Measurements from ENCODE around the gene ATXN10. TPM values are rescaled to one million over a fixed set of nuclear protein-coding genes. Genes with fewer than 3 reads are reported as not detected.
A peak's percentile ranks its signal among the peaks of the same experiment; 100 is the strongest.
"Not testable (repeated sequence)": the region's sequence is repeated elsewhere in the genome, so short reads cannot be mapped to it uniquely, and the experiment has no call there.

Gene ATXN10, protein sequence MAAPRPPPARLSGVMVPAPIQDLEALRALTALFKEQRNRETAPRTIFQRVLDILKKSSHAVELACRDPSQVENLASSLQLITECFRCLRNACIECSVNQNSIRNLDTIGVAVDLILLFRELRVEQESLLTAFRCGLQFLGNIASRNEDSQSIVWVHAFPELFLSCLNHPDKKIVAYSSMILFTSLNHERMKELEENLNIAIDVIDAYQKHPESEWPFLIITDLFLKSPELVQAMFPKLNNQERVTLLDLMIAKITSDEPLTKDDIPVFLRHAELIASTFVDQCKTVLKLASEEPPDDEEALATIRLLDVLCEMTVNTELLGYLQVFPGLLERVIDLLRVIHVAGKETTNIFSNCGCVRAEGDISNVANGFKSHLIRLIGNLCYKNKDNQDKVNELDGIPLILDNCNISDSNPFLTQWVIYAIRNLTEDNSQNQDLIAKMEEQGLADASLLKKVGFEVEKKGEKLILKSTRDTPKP
- 102 TPM for total RNA-seq

DNA sequence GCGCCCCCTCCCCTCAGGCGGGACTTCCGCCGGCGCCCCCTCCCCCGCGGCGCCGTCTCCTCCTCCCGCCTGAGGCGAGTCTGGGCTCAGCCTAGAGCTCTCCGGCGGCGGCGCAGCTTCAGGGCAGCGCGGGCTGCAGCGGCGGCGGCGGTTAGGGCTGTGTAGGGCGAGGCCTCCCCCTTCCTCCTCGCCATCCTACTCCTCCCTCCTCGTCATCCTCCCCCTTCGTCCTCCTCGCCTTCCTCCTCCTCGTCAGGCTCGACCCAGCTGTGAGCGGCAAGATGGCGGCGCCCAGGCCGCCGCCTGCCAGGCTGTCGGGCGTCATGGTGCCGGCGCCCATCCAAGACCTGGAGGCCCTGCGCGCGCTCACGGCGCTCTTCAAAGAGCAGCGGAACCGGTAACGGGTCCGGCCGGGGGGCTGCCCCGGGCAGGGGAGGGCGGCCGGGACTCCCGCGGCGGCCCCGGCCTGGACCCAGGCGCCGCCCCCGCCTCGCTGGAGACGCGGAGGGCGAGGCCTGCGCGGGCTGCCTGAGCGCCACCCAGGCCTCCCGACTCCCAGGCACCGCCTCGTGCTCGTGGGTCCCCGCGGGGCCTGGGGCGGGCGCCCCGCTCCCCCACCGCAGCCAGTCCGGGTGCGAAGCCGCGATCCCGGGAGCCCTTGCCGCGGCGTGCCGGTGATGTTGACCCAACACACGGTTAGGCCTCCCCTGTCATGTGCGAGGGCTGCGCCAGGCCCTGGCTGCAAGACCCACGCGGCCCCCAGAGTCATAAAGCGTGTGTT is at the start of gene ATXN10:
Gene ATXN10, plus strand, starts transcription at position 52 of the 781 bp plus-strand sequence. Its CDS starts 230 bp downstream, at position 282.
- DNase-seq, result peak; percentile 77

DNA sequence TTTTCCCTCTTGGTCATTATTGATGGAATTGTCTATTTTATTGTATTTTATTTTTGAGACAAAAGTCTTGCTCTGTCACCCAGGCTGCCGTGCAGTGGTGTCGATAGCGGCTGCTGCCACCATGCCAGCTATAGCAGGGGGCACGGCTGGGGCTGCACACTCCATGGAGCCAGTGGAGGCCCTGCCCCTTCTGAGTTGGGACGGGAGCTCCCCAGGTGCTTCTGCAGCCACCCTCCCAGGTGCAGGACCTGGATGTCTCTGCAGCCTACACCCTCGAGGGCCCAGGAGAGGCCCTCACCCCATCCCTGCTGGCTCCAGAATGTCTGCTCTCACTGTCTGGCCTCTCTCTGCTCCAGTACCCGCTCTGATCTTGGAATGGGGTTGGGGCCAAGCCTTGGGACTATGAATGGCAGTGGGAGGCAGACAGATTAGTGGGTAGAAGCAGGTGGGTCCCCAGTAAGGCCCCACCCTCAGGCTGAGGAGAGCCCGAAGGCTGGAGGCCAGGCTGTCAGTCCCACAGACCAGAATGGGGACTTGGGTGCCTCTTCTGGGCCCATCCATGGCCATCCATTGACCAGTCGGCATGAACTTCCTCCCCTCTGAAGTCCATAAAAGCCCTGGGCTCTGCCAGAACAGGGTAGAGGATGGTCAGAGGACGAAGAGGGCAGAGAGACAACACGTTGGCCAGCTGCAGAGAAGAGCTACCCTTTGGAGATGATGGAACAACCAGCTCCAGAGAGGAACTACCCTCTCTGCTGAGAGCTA is 49.6 kb upstream of the ATXN10 start:
- DNase-seq, result no peak

DNA sequence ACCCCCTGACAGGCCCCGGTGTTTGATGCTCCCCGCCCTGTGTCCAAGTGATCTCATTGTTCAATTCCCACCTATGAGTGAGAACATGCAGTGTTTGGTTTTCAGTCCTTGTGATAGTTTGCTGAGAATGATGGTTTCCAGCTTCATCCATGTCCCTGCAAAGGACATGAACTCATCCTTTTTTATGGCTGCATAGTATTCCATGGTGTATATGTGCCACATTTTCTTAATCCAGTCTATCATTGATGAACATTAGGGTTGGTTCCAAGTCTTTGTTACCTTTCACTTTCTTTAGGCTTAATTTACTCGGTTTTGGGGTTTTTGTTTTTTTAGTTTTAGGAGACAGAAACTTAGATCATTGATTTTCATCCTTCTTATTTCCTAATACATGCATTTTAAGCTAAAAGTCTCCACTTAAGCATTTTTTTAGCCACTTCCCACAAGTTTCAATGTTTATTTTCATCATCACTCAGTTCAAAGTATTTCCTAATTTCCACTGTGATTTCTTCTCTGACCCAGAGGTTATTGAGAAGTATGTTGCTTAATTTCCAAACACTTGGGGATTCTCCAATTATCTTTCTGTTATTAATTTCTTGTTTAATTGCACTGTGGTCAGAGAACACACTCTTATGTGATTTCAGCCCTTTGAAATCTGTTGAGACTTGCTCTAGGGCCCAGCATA is 48.0 kb upstream of the ATXN10 start:
- DNase-seq, result not testable (repeated sequence)

DNA sequence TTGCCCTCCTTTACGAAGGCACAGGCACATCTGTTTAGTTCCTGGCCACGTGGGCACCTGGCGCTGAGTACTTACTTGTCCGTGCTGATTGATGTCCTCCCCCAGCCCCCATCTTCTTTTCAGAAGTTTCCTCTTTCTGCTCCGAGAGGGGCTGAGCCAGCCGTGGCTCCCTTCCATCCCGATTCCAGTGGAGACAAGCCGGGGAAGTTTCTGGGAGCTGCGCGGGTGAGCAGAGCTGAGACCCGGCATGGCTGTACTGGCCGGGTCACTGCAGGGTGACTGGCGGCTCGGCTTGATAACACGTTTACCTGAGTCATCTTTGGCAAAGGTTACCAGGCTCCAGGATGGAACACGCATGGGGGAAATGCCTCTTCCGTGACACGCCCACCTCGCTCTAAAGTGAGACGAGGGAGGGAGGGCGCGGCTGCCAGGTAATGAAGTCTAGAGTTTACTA is 45.4 kb upstream of the ATXN10 start:
- DNase-seq, result no peak

DNA sequence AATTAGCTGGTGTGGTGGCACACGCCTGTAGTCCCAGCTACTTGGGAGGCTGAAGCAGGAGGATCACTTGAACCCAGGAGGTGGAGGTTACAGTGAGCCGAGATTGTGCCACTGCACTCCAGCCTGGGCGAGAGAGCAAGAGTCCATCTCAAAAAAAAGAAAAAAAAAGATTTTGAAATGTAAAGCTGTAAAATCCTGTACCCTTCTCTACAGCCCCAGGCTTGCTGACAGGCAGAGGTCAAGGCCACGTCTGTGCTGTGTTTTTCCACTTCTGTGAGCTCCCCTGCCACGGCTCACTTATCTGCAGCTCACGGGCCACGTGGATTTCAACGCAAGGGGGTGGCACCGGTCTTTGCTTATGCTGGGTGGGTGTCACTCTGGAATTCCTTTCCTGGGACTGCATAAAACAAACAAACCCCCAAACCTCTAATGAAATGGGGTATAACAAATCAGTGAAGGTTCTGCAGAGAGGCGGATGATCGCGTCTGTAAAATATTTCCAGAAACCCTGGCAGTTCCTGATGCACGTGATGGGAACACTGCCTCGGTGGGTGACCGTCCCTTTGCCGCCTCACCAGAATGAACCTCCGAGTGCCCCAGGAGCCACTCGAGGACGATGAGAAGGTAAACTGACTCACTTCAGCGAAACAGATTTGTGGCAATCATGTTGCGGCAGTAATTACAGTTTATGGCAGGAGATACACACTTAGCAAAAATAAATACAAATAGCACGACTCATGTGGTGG is 44.0 kb upstream of the ATXN10 start:
- DNase-seq, result no peak

DNA sequence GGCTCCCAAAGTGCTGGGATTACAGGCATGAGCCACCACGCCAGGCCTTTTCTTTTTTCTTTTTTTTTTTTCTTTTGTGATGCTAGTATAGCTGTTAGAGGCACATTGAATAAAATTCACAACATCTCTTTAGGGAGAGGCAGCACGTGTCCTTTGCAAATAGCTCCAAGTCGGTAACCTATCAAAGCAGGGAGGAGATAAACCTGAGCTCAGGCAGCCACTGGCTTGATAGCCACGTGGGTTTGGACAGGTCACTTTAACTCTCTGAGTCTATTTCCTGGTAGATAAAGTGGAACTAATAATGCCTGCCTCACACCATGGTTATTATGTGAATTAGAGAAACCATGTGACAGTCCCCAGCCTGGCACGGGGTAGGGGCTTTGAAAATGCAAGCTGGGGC is 43.1 kb upstream of the ATXN10 start:
- no peak for DNase-seq

DNA sequence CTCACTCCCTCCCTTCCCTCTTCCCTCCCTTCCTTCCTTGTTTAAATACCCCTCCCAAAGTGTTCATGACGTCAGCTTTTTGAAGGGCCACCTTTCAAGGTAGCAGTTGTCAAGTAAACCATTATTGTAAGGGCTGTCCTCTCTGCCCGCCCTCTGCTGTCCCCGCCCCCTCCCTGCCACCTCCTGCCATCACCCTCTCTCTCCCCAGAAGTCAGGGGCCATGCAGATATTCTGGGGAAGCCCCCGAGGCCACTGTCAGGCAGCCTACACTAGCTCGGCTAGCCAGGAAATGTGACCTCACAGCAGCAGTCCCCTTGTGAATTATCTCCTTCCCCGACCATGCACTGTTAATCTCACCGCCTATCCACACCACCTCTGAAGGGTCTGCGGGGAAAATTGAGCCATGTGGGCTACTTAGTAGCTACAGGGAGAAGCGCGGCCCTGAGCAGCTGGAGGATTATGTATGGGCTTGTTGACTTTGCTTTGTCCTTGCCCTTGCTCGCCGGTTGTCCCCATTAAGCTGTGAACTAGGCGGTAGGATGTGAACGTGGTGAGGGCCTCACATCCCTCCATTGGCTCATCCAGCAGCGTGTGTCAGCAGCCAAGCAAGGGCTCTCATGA is 42.1 kb upstream of the ATXN10 start:
- no peak for DNase-seq

DNA sequence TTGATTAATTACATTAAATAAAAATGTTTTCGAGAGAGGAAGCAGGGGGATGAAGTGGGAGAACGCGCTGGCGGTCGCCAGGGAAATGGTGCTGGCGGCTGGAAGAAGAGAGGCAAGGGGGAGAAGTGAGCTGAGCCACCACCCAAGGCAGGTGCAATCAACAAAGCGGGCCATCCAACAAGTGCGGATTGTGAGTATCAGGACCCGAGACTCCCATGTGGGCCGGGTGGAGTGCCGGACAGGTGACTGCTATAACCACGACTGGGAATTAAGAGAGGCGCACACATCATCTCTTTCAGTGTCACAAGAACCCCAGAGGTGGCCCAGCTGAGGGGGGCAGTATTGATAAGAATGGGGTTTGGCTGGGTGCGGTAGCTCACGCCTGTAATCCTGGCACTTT is 41.2 kb upstream of the ATXN10 start:
- no peak for DNase-seq

DNA sequence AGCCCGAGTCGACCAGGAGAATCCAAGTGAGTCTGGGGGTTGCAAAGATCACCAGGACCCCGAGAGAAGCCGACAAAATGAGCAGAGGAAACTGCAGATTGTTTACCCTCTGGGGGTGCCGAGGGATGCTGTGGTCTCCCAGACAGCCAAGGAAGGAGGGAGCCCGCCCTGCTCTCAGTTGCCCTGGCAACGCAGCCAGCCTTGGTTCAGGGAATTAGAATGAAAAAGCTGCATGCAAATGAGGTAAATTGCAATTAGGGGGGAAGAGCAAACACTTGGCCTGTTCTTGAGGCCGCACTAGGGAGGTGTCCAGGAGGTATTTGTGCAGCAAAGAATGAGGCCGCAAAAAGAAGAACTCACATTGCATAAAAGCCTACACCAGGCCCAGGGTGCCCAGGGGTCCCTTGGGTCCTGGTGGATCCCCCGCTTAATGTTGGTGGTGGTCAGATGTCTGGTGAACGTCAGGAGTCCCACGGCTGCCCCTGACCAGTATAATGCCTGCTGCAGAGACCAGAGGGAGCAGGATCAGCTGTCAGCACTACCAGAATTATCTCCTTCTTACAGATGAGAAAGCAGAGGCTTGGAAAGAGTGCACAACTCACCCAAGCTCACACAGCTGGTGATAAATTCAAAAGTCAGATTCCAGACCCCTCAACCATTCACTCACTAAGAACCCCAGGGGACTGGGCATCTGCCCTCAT is 40.3 kb upstream of the ATXN10 start:
- DNase-seq, result no peak

DNA sequence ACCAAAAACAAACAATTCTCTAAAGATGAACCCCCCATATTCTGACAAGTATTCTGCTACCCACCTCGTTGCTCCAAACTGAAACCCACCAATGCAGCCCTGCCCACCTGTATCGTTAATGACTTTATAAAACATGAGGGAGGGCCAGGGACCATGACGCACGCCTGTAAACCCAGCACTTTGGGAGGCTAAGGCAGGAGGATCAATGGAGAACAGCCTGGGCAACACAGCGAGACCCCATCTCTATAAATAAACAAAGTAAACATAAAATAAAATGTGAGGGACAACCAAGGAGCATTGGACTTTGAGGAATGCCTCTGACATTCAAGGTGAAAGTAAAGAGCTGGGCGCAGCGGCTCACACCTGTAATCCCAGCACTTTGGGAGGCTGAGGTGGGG is 39.8 kb upstream of the ATXN10 start:
- no peak for DNase-seq

DNA sequence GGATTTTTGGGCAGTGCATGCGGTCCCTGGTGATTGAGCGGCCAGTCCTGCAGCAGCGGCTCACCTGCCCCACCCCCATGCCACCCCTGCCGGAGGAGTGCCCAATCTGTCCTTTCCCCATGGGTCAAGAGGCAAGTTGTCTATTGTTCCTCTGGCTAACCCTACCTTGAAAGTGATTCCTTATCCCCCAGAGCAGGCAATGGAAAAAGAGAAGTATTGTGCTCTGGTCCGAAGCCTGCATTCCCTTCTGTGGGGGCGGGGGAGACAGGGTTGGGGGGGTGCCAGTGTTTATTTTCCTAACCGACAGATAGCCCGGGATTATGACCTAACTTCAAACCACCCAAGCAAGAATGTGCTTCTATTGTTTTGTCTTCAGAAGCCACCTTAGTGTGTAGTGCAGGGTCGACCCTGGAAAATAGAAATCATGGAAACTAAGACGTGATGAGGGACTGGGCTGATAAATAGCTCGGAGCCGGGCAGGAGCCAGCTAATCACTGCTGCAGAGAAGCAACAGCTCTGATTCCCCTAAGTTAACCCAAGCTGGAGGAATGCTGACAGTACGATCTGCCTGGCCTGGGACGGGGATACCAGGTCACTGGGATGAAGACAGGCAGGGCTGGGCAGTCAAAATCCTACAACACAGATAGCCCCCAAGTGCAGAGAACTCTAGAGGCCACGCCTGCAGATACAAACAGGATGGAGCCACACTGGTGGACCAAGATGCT is 38.7 kb upstream of the ATXN10 start:
- no peak for DNase-seq

DNA sequence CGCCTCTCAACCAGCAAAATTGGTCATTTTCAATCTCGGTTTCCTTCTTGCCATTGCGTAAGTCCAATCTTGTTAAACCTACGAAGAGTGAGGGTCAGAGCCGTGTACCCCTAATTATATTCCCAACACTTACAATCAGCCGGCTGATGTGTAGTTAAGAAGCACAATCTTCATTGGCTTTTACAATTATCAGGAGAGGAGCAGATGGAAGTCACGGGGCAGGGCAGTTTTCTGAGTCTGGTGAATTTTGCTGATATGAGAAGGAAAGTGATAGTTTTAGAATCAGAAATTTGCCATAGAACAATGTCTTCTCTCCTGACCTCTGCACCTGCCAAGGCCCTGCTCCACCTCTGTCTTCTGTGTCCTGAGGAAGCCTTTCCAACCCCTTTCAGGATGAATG is 35.0 kb upstream of the ATXN10 start:
- DNase-seq, result no peak

DNA sequence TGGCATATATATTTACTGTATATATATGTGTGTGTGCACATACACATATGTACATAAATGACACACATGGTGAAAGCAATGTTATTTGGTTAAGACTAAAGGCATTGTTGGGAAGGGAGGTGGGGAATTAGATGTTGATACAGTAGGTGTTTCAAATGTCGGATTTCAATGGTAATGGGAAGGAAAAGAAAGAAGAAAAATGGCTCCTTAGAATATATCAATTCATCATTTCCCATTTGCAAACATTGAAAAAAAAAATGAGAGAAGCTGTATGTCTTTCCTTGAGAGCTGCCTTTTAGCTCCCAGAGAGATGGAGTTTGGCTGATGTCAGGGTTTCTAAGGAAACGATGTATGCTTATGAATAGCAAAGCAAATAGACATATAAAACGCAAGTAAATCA is 33.4 kb upstream of the ATXN10 start:
- DNase-seq, result no peak

DNA sequence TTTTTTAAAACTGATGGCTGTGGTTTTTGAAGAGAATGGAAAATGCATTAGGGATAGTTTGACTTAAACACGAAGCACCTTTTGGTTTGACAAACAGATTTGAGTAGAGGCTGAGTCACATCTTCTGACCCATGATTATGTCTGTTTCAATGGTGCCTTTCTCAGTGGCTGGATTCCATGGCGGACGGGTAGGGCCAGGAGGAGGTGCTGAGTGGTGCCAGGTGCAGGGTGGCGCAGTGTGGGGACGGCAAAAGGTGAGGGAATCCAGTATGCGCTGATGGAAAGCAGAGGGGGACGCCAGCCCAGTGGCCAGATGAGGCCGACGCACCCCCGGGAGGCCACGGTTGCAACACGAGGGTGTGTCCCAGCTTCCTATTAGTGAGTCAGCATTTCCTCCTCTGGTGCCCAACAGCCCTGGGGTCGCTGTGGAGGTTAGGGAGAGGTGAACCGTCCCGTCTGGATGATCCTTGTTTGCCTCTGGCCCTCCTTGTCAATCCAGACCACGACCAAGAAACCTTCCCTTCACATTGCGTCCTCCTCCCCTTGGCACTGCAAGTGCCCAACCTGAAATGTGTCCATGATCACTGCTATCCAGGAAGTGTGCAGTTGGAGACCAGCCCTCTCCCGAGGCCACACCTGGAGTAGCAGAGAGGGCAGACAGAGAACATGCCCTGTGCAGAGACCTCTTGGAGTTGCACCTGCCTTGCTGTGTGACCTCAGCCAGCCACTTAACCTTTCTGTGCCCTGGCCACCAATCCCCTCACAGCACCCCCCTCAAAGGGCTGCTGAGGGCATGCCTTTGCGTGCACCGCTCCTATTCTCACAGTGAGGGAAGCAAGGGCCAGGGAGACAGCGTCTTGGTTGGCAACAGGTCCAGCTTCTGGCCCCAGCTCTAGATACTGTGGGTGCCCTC is 32.5 kb upstream of the ATXN10 start:
- no peak for DNase-seq

DNA sequence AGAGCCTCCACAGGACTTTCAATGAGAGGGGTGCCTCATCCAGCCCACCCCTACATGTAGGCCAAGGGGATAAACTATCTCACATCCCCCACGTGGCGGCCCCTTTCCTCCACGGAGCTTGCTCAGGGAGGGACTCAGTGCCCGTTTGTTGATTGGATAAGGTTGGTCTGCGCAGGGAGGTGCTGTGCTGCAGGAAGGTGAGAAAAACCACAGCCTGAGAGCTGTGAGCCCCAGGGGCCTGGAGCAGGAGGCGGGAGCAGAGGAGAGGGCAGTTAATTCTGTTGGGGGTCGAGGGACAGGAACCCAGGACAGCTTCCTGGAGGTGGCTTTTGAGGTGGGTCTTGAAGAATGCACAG is 31.9 kb upstream of the ATXN10 start:
- no peak for DNase-seq

DNA sequence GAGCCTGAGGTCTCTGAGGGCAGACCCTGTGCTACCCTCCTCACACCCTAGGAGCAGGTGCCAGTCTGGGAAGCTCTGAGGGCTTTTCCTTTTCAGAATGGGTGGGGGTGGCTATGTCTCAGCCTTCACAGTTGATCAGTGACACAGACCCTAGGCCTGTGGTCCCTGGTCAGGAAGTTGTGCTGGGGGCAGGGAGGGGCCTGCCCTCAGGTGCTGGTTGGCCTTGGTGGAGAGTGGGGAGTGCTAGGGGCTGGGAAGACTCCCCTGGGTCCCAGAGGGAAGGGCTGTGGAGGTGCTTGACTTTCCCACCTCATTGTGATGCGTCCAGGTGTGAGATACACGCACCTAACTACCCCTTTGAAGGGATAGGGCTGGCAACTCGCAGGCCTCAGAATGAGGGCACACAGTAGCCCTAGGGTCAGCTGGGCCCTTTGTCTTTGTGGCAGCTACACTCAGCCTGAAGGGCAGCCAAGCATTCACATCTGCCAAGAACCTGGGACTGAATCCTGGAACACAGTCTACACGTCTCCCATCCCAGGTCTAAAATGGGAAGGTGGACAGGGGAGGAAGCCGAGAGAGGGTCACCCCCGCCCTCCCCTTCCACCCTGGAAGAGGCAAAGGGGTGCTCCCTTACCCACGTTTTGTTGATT is 31.2 kb upstream of the ATXN10 start:
- no peak for DNase-seq

DNA sequence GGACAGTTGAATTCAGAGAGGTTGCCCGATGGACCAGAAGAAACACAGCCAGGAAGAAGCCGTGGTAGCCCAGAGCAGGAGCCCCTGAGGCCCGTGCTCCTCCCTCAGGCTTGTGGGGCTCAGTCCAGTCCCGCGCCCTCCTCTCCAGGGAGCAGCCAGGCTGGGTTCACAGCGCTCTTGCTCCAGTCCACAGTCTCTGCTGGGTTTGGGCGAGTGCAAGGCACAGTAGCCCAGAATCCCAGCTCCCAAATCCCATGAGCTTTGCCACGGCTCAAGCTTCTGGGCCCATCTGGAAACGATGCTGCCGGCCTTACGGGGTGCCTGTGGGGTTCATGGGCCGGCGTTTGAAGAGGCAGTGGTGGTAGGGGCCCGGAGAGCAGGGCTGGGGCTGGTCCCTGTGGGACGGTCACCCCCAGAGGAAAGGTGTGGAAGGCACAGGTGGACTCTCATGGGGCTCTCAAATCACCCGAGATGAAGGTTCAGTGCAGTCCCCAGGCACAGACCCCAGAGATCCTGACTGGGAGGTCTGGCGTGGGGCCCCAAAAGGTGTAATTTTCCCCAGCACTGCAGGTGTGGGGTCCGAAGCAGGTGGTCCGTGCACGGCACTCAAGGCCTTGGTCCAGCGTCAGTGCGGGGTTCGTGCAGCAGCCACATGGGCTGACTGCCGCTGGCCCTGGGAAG is 30.6 kb upstream of the ATXN10 start:
- DNase-seq, result no peak

Measured in skin of body (tissue), 2 donors.